Globus pallidus (tissue), 1 donor: ENCODE results near the gene NFYB.
"Not testable (repeated sequence)": the region's sequence is repeated elsewhere in the genome, so short reads cannot be mapped to it uniquely, and the experiment has no call there.

Experiments used
- DNase-seq: peaks from one replicate; pipeline ENCODE4 v3.0.0-alpha.2; 2015; ENCODE audit warnings: low spot score

Gene NFYB

GRCh38 chr12:104137902-104138796 is at the start of gene NFYB:
NFYB (minus strand) TSS chr12:104138210; CDS start chr12:104135453, 2,757 bp downstream.
- DNase-seq, result peak; percentile 94

DNA sequence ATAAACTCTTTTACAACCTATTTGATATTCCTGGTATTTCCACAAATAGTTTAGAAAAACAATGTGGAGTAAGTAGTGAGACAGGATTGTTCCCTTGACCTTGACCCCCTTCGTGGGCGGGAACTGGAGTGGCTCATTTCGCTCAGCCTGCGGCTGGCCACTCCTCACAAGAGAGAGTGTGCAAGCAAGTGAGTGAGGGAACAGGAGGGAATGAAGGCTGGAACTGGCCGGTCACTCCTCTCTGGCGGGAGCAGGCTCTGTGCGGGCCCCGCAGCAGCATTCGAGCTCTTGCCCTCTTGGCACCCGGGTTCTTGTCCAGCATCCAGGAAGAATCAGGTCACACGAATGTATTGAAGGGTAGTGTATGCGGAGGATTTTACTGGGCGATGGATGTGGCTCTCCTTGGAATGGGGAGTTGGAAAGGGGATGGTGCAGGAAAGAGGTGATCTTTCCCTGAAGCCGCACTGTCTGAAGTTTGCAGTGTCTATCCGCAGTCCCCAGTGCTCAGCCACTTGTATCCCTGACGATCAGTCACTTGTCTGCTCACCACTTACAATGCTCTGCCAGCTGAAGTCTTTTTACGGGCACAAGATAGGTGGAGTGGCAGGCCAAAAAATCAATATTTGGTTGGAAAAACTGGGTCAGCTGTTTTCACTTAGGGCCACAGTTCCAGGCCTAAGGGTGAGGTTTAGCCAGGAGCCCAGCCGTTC is 49.6 kb upstream of the NFYB start:
- no peak for DNase-seq

GRCh38 chr12:104183443-104183842 is 45.4 kb upstream of the NFYB start:
- no peak for DNase-seq

GRCh38 chr12:104182621-104183378 is 44.8 kb upstream of the NFYB start:
- DNase-seq, result no peak

DNA sequence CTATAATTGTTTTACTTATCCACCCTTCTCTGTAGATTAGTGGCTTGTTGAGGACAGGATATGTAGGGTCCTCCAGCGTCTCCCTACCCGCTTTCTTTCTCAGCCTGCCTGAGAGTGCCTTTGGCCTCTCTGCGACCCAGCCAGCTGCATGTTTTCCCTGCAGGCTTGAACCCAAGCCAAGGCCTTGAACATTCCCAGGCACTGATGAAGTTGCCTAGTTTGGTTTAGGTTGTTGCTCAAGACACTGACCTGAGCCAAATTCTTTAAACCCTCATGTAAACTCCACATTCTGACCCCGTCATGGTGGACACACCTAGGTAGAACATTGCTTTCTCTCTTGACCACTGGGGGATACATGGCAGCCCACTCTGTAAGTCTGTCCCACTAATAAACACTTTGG is 44.1 kb upstream of the NFYB start:
- no peak for DNase-seq

DNA sequence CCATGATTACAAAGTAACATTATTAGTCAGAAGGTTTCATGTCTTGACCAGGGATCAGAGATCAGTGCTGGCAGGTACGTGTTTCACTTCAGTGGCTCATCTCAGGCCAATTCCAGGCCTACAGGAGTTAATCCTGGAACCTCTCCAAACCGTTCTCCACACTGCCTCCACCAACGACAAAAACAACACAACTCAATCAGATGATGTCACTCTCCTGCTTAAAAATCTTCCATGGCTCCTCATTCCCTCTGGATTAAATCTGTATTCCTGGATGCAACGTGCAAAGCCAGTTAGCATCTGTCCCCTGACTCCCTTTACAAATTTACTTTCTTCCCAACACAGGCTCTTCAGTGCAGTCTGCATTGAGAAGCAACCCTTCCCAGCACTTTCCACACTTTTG is 43.3 kb upstream of the NFYB start:
- no peak for DNase-seq

- DNase-seq, result no peak
Observed at GRCh38 chr12:104180374-104180773, 42.4 kb upstream of the NFYB start.

- no peak for DNase-seq
Observed at GRCh38 chr12:104177663-104178501, 39.9 kb upstream of the NFYB start.

DNA sequence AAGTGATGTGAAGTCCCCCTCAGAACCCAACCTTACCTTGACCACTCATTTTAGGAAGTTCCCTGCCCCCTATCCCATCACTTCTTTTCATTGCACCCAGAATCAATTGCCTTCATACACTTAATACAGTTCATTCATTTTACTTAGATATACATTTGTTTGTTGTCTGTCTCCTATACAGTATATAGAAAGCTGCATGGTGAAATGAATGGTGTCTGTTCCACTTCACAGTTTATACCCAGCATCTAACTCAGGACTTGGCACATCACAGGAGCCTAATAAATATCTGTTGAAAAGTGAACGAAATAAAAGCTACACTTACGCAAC is 39.3 kb upstream of the NFYB start:
- no peak for DNase-seq

GRCh38 chr12:104175726-104176247 is 37.8 kb upstream of the NFYB start:
- no peak for DNase-seq

DNA sequence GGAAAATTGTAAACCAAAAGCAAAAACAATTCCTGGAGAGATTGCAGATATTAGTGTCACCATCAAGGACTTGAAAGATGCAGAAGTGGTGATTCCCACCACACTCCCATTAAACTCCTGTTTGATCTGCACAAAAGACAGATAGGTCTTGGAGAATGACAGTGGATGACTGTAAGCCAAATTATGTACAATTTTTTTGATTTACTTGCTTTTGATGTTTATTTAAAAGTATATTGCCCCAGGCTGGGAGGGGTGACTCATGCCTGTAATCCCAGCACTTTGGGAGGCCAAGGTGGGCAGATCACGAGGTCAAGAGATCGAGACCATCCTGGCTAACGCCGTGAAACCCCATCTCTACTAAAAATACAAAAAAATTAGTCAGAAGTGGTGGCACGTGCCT is 35.8 kb upstream of the NFYB start:
- DNase-seq, result not testable (repeated sequence)

DNA sequence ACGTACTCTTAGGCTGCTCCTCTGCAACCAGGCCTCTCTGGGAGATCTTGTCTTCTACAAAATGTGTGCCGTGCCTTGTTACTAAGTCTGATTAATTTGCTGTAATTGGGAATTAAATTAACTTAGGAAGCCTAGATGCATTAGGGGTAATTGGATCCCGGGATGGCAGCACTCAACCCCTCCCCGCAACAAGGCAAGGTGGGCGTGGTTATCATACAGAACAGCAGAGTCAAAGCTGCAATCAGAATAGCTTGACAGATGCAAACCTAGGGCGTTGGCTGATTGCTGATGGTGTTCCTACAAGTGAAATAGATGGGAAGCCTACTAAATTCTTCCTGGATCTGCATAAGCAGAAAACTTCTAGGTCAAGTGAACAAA is 34.5 kb upstream of the NFYB start:
- no peak for DNase-seq

DNA sequence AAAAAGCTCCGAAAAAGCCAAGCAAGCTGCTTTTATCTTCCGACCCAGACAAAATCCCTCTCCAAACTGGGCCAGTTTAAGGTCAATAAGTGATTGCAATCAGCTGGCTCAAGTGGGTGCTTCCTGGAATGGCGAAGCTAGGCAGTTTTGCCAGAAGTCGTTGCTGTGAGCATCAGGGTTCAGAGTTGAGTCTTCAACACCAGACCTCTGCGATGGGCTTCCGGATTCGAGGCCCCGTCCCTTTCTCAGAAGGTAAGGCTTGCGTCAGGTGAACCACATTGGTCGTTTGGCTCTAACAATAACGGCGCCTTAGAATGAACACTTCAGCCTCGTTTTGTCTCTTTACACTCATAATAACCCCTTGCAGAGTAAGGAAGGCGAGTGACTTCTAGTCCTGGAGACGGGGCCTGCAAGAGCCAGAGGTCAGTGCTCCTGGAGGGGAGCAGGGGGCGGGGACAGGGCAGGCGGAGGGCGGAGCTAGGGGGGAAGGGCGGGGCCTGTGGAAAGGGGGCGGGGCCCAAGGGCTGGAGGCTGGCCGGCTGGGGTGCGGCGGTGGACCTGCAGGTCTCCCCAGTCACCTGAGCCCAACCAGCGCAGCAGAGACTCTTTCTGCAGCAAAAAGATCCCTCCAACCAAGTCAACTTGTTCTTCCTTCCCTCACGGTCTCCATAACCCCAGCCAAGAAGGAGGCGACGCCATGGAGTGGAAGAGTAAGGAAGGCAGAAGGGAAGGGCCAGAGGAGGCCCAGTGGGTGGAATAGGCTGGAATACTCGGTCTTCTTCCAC is 34.0 kb upstream of the NFYB start:
- no peak for DNase-seq

DNA sequence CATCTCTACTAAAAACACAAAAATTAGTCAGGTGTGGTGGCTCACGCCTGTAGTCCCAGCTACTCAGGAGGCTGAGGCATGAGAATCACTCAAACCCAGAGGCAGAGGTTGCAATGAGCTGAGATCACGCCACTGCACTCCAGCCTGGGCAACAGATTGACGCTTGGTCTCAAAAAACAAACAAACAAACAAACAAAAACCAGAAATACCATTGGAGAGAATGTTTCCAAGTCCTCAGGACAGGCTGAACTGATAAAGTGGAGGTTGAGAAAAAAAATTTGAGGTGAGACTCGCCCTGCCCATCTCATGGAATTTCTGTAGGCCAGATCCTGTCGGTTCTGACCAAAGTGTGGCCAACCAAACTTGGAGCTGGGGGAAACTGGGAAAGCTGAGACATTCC is 30.6 kb upstream of the NFYB start:
- no peak for DNase-seq

DNA sequence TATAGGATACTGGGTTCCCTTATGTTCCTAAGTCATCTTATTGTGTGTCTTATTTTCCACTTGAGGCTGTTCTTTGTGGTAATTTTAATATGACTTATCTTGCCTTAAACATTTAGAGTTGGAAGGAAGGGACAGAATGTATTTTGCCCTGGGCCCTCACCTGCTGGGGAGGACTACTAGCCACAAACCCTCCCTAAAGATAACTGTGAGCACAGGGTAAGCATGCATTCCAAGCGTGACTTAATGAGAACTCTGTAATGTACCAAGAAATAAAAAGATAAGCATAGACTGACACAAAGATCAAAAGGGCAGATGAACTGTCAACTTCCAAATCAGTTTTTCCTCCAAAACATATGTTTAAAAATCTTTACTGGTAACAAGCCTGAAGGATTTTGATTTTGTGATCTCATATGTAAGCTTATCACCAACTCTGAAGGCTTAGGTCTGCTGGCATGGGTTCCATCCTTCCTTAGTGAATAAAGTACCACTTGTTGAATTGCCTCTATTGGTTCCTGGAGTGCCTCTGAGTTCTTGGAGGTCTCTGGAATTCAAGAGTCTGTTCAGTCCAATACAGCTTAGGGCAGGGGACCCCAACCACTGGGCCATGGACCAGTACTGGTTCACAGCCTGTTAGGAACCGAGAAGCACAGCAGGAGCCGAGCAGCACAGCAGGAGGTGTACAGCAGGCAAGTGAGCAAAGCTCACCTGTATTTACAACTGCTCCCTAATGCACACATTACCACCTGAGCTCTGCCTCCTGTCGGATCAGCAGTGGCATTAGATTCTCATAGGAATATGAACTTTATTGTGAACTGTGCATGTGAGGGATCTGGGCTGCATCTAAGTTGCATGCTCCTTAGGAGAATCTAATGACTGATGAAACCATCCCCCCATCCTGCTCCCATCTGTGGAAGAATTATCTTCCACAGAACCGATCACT is 29.8 kb upstream of the NFYB start:
- no peak for DNase-seq

- no peak for DNase-seq
Observed at GRCh38 chr12:104166465-104166864, 28.5 kb upstream of the NFYB start.

DNA sequence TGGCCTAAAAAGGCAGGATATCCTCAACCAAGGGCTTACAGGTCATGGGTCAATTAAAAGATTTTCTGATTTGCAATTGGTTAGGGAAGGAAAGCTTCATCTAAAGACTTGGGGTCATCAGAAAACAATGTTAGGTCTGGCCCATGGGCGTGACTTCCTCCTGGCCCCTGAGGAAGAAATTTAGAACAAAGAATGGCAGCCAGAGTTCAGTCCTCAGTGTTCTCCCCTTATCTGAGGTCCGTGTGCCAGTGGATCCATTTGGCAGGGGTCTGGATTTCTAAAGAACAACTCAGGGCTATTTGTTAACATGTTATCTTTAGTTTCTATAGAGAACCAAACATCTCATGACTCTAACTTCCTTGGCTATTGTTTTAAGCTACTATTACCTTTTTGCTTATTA is 27.8 kb upstream of the NFYB start:
- no peak for DNase-seq

GRCh38 chr12:104164634-104165033 is 26.6 kb upstream of the NFYB start:
- no peak for DNase-seq

GRCh38 chr12:104163631-104164030 is 25.6 kb upstream of the NFYB start:
- no peak for DNase-seq

DNA sequence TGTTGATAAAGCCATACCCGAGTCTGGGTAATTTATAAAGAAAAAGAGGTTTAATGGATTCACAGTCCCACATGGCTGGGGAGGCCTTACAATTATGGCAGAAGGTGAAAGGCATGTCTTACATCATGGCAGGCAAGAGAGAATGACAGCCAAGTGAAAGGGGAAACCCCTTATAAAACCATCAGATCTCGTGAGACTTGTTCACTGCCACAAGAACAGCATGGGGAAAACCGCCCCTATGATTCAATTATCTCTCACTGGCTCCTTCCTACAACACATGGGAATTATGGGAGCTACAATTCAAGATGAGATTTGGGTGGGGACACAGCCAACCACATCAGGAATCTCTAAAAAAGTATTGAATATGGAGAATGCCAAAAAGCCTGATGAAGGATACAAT is 25.0 kb upstream of the NFYB start:
- DNase-seq, result not testable (repeated sequence)
